IPS-20b (cell line): ENCODE results near the gene GYS1.
"Not testable (repeated sequence)": the region's sequence is repeated elsewhere in the genome, so short reads cannot be mapped to it uniquely, and the experiment has no call there.

ENCODE experiments used
- H3K27ac ChIP-seq: one replicate; pipeline ENCODE4 v1.5.1; 2013; ENCODE audit warnings: low read length
- H3K27me3 ChIP-seq: 2 replicates; pipeline ENCODE4 v1.6.1; 2013; ENCODE audit warnings: mild to moderate bottlenecking, low read length, inconsistent platforms; ENCODE audit not compliant: insufficient read depth
- H3K36me3 ChIP-seq: 2 replicates; pipeline ENCODE4 v1.6.1; 2013; ENCODE audit warnings: low read depth, mild to moderate bottlenecking, inconsistent platforms, low read length, moderate library complexity; ENCODE audit not compliant: insufficient read depth
- H3K4me1 ChIP-seq: 2 replicates; pipeline ENCODE4 v1.6.1; 2013; ENCODE audit warnings: mild to moderate bottlenecking, control low read depth, inconsistent platforms, low read length, moderate library complexity; ENCODE audit not compliant: insufficient read depth
- H3K4me3 ChIP-seq: 2 replicates; pipeline ENCODE4 v1.5.1; 2013; ENCODE audit warnings: mild to moderate bottlenecking, low read length, inconsistent platforms
- H3K9ac ChIP-seq: 2 replicates; pipeline ENCODE4 v1.6.1; 2013; ENCODE audit warnings: low read depth, mild to moderate bottlenecking, inconsistent platforms, low read length, moderate library complexity
- H3K9me3 ChIP-seq: 2 replicates; pipeline ENCODE4 v1.6.1; 2013; ENCODE audit warnings: mild to moderate bottlenecking, low read depth, low read length, inconsistent platforms; ENCODE audit not compliant: insufficient read depth

The GYS1 gene

GRCh38 chr19:49025599-49025998, 32.5 kb upstream of the GYS1 start:
- H3K27ac ChIP-seq, H3K9me3 ChIP-seq, H3K9ac ChIP-seq, H3K4me3 ChIP-seq, H3K36me3 ChIP-seq, H3K4me1 ChIP-seq: not testable (repeated sequence)
- peaks cover 16% of the 10 kb centered on the region for H3K27me3 ChIP-seq

- not testable (repeated sequence) for H3K4me1 ChIP-seq
Measured at GRCh38 chr19:49025088-49025487, 32.0 kb upstream of the GYS1 start.

GRCh38 chr19:49024233-49024632, 31.1 kb upstream of the GYS1 start, which contains the start of gene CGB3:
CGB3 (minus strand) TSS chr19:49024333; CDS start chr19:49023971, 362 bp downstream.
- not testable (repeated sequence) for H3K9me3 ChIP-seq, H3K4me1 ChIP-seq, H3K4me3 ChIP-seq, H3K36me3 ChIP-seq, H3K9ac ChIP-seq, H3K27ac ChIP-seq
- H3K27me3 ChIP-seq = peaks cover 24% of the 10 kb centered on the region

More at GRCh38 chr19:49025088-49025487, 32.0 kb upstream of the GYS1 start:
- not testable (repeated sequence) for H3K9ac ChIP-seq, H3K27ac ChIP-seq, H3K9me3 ChIP-seq, H3K4me3 ChIP-seq, H3K36me3 ChIP-seq
- H3K27me3 ChIP-seq = peaks cover 21% of the 10 kb centered on the region

- Histone ChIP-seq H3K4me3 (no peak overlapping the region), H3K27me3 (peaks cover 45% of the 10 kb centered on the region), H3K27ac (no peak overlapping the region), H3K4me1 (no peaks in the 10 kb centered on the region; the same call in 1 of the 2 replicates), H3K9me3 (no peaks in the 10 kb centered on the region), H3K9ac (no peak overlapping the region), H3K36me3 (no peaks in the 10 kb centered on the region)
Measured at GRCh38 chr19:49022116-49022515, 29.0 kb upstream of the GYS1 start.

GRCh38 chr19:49020931-49021895, 28.1 kb upstream of the GYS1 start:
- H3K4me3 ChIP-seq = no peak overlapping the region
- H3K36me3 ChIP-seq = peaks cover 2% of the 10 kb centered on the region; the same call in 1 of the 2 replicates
- H3K4me1 ChIP-seq = no peaks in the 10 kb centered on the region; the same call in 1 of the 2 replicates
- H3K27me3 ChIP-seq = peaks cover 47% of the 10 kb centered on the region
- no peak overlapping the region for H3K27ac ChIP-seq
- H3K9me3 ChIP-seq = no peaks in the 10 kb centered on the region
- no peak overlapping the region for H3K9ac ChIP-seq

- Histone ChIP-seq H3K27me3 (peaks cover 47% of the 10 kb centered on the region), H3K27ac (no peak overlapping the region), H3K4me3 (no peak overlapping the region), H3K4me1 (no peaks in the 10 kb centered on the region; the same call in 1 of the 2 replicates), H3K9ac (no peak overlapping the region), H3K36me3 (peaks cover 11% of the 10 kb centered on the region), H3K9me3 (no peaks in the 10 kb centered on the region)
Measured at GRCh38 chr19:49020342-49020741, 27.2 kb upstream of the GYS1 start.

GRCh38 chr19:49019242-49019932, 26.3 kb upstream of the GYS1 start:
- H3K27me3 ChIP-seq = peaks cover 47% of the 10 kb centered on the region
- H3K9ac ChIP-seq = no peak overlapping the region
- no peak overlapping the region for H3K27ac ChIP-seq
- H3K36me3 ChIP-seq = peaks cover 21% of the 10 kb centered on the region
- no peaks in the 10 kb centered on the region for H3K9me3 ChIP-seq
- H3K4me1 ChIP-seq = no peaks in the 10 kb centered on the region; the same call in 1 of the 2 replicates
- H3K4me3 ChIP-seq = no peak overlapping the region; the same call in 1 of the 2 replicates

GRCh38 chr19:49018388-49019241, 25.5 kb upstream of the GYS1 start:
- Histone ChIP-seq H3K27me3 (peaks cover 47% of the 10 kb centered on the region), H3K36me3 (peaks cover 28% of the 10 kb centered on the region), H3K4me3 (peak overlapping the region; percentile 50; the same call in 1 of the 2 replicates)
- not testable (repeated sequence) for H3K27ac ChIP-seq, H3K4me1 ChIP-seq, H3K9me3 ChIP-seq, H3K9ac ChIP-seq

- no peaks in the 10 kb centered on the region; the same call in 1 of the 2 replicates for H3K4me1 ChIP-seq
- peaks cover 47% of the 10 kb centered on the region for H3K27me3 ChIP-seq
- no peaks in the 10 kb centered on the region for H3K9me3 ChIP-seq
- peak overlapping the region; percentile 50; the same call in 1 of the 2 replicates for H3K4me3 ChIP-seq
- no peak overlapping the region for H3K27ac ChIP-seq
- peaks cover 34% of the 10 kb centered on the region for H3K36me3 ChIP-seq
- no peak overlapping the region; the same call in 1 of the 2 replicates for H3K9ac ChIP-seq
Measured at GRCh38 chr19:49017666-49018351, 24.7 kb upstream of the GYS1 start.

GRCh38 chr19:49017041-49017665, 24.0 kb upstream of the GYS1 start, which contains the start of gene LHB:
LHB (minus strand) TSS chr19:49017091; CDS start chr19:49017081, 10 bp downstream.
- Histone ChIP-seq H3K27ac (no peak within 1 kb of the TSS), H3K36me3 (peaks cover 40% of the 10 kb centered on the region), H3K4me3 (peak within 1 kb of the TSS; percentile 50; the same call in 1 of the 2 replicates), H3K4me1 (no peaks in the 10 kb centered on the region; the same call in 1 of the 2 replicates), H3K9ac (no peak within 1 kb of the TSS; the same call in 1 of the 2 replicates), H3K27me3 (peaks cover 46% of the 10 kb centered on the region), H3K9me3 (no peaks in the 10 kb centered on the region)
